Frontal cortex (tissue), 4 donors: ENCODE results near the gene UPF2. TPM values are rescaled to one million over a fixed set of nuclear protein-coding genes. Genes with fewer than 3 reads are reported as not detected.
"Not testable (repeated sequence)": the region's sequence is repeated elsewhere in the genome, so short reads cannot be mapped to it uniquely, and the experiment has no call there.

Experiments used
- DNase-seq, 2 donors: peaks; one replicate each; pipeline ENCODE4 v3.0.0; 2012; ENCODE audit warnings: low spot score in 2 of 2
- FAIRE-seq: peaks from 2 replicates; lab custom pipeline; 2012; peaks lifted over from hg19 to GRCh38; lab: Jason Lieb, UNC
- total RNA-seq: library from RNA; depleted of rRNA; stranded (reverse); fragments of >200 nt; gene quantifications from one replicate; pipeline ENCODE4 v1.2.3, GENCODE V29; 2014
- donor health status: control.
- donor health status: control.
- donor health status: control.

The UPF2 gene, protein sequence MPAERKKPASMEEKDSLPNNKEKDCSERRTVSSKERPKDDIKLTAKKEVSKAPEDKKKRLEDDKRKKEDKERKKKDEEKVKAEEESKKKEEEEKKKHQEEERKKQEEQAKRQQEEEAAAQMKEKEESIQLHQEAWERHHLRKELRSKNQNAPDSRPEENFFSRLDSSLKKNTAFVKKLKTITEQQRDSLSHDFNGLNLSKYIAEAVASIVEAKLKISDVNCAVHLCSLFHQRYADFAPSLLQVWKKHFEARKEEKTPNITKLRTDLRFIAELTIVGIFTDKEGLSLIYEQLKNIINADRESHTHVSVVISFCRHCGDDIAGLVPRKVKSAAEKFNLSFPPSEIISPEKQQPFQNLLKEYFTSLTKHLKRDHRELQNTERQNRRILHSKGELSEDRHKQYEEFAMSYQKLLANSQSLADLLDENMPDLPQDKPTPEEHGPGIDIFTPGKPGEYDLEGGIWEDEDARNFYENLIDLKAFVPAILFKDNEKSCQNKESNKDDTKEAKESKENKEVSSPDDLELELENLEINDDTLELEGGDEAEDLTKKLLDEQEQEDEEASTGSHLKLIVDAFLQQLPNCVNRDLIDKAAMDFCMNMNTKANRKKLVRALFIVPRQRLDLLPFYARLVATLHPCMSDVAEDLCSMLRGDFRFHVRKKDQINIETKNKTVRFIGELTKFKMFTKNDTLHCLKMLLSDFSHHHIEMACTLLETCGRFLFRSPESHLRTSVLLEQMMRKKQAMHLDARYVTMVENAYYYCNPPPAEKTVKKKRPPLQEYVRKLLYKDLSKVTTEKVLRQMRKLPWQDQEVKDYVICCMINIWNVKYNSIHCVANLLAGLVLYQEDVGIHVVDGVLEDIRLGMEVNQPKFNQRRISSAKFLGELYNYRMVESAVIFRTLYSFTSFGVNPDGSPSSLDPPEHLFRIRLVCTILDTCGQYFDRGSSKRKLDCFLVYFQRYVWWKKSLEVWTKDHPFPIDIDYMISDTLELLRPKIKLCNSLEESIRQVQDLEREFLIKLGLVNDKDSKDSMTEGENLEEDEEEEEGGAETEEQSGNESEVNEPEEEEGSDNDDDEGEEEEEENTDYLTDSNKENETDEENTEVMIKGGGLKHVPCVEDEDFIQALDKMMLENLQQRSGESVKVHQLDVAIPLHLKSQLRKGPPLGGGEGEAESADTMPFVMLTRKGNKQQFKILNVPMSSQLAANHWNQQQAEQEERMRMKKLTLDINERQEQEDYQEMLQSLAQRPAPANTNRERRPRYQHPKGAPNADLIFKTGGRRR
- 24.1 TPM for total RNA-seq

DNA sequence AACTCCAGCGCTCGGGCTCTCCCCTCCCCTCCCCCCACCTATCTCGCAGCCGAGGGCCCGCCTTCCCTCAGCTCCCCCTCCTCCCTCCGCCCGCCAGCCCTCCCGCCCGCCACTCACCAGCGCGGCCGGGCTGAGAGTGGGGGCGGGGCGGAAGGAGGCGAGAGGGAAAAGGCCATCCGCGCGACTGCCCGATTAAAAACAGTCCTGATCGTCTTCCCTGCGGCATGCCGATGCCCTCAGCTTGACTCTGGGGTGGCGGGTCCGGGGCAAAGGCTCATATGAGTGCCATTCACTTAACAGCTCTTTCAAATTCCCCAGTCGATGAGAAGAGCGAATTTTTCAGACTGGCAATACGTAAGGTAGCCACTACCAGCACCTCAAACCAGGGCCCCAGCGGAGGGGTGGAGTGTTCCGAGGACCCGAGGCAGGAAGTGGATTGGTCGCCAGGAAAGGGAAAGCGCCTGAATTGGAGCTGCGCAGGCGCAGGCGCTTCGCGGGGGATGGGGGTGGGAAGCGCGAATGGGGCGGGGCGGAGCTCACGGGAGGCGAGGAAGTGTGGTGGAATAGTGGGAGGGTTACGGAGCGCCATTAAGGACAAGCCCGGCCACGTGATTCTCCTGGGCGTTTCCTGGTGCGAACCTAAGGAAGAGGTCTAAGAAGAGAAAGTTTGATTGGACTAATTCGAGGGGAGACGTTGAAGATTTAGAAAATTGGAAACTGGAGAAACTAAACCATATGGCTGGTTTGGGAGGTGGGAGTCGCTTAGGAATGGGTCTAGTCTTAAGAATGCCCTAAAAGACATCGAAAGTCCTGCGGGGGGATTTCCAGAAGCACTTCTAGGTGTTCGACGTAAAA is at the start of gene UPF2:
Gene UPF2 (minus strand): TSS at position 13 of the 855 bp plus-strand sequence. CDS start 7,386 bp downstream, outside the sequence.
- FAIRE-seq (no peak), DNase-seq (peak; percentile 92)

GRCh38 chr10:12091421-12091820 is 48.8 kb upstream of the UPF2 start:
- FAIRE-seq (no peak), DNase-seq (no peak)

GRCh38 chr10:12088919-12089318 is 46.3 kb upstream of the UPF2 start:
- FAIRE-seq (no peak), DNase-seq (no peak)

DNA sequence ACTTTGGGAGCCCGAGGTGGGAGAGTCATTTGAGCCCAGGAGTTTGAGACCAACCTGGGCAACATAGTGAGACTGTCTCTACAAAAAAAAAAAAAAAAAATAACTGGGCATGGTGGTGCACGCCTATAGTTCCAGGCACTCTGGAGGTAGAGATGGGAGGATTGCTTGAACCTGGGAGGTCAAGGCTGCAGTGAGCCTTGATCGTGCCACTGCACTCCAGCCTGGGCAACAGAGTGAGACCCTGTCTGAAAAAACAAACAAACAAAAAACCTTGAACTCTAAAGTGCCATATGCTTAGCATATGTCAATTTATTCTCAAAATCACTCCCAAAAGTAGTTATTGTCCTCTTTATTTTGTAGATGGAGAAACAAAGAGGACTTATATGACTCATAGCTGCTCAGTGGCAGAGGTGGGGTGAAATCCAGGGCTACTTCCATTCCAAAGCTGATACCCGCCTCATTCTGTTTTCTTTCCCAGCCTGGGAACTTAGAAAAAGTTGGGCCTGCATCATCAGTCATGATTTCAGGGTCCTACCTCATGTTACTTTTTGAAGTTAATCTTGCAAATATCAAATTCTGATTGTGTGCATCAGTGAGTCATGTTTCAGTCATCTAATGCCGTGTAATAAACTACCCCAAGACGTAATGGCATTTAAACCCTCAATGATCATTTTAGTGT is 39.4 kb upstream of the UPF2 start:
- DNase-seq (no peak), FAIRE-seq (no peak)

GRCh38 chr10:12081470-12081869 is 38.9 kb upstream of the UPF2 start:
- DNase-seq (no peak), FAIRE-seq (no peak)

- DNase-seq: no peak
- FAIRE-seq: no peak
Measured at GRCh38 chr10:12077580-12078180, 35.1 kb upstream of the UPF2 start.

- no peak for FAIRE-seq
- DNase-seq: no peak
Measured at GRCh38 chr10:12073526-12073925, 30.9 kb upstream of the UPF2 start.

DNA sequence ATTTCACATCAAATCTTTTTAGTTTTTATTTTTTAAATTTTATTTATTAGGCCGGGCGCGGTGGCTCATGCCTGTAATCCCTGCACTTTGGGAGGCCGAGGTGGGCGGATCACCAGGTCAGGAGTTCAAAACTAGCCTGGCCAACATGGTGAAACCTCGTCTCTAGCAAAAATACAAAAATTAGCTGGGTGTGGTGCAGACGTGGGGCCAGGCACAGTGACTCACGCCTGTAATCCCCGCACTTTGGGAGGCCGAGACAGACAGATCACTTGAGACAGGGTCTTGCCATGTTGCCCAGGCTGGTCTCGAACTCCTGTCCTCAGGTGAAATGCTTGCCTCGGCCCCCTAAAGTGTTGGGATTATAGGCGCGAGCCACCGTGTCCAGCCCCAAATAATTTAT is 28.8 kb upstream of the UPF2 start:
- FAIRE-seq, DNase-seq: not testable (repeated sequence)

- DNase-seq: peak; percentile 98 to 100
- peak; percentile 34 for FAIRE-seq
Measured at GRCh38 chr10:12068449-12069269, 26.1 kb upstream of the UPF2 start, which contains the start of gene DHTKD1. Gene DHTKD1, plus strand, starts transcription at chr10:12068954. Its CDS starts 80 bp downstream, at chr10:12069034.

GRCh38 chr10:12067336-12067735 is 24.7 kb upstream of the UPF2 start:
- no peak for FAIRE-seq
- DNase-seq: no peak

DNA sequence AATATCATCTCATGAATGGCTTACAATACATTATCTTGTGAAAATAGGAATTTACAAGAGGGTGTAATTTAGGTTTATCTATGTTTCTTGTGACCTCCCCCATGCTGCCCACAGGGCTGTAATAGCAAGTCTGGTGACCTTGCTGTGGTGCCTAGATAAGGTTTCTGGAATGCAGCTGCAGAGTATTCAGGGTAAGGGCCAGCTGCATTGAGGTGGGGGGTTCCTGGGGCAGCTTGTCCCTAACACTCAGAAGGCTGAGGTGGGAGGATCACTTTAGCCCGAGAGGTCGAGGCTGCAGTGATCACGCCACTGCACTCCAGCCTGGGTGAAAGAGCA is 20.8 kb upstream of the UPF2 start:
- DNase-seq (no peak), FAIRE-seq (no peak)

GRCh38 chr10:12062754-12063482 is 20.3 kb upstream of the UPF2 start:
- DNase-seq (no peak), FAIRE-seq (no peak)

DNA sequence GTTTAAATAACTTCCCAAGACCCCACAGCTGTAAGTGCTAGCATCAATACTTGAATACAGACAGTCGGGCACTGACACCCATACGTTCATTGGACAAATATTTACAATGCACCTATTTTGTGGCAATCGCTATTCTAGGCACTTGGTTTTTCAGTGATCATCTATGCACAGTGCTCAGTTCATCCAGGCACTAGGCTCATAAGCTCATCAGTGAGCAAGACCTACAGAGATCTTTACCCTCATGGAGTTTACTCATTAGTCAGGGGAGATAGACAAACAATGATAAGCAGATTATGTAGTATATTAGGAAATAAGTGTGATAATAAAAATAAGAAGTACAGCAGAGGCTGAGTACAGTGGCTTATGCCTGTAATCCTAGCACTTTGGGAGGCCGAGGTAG is 18.5 kb upstream of the UPF2 start:
- no peak for DNase-seq
- no peak for FAIRE-seq

- DNase-seq: no peak
- no peak for FAIRE-seq
Measured at GRCh38 chr10:12056748-12057147, 14.1 kb upstream of the UPF2 start.

GRCh38 chr10:12055732-12056131 is 13.1 kb upstream of the UPF2 start:
- FAIRE-seq (no peak), DNase-seq (no peak)

DNA sequence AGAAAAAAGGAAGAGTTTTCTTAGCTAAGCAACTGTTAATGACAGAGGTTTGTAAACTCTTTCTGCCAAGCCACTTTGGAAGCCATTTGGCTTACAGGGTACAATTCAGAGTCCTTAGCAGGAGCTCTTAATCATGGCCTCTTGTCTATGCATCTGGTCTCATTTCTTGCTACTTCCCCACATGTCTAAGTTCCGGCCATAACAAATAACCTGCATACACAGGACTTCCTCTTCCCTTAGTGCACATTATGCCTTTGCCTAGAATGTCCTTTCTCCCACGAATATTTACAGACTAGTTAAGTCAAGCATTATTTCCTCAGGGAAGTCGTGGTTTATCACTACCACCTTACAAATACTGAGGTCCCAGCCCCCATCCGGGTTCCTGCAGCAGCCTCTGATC is 8.6 kb upstream of the UPF2 start:
- no peak for FAIRE-seq
- DNase-seq: no peak

DNA sequence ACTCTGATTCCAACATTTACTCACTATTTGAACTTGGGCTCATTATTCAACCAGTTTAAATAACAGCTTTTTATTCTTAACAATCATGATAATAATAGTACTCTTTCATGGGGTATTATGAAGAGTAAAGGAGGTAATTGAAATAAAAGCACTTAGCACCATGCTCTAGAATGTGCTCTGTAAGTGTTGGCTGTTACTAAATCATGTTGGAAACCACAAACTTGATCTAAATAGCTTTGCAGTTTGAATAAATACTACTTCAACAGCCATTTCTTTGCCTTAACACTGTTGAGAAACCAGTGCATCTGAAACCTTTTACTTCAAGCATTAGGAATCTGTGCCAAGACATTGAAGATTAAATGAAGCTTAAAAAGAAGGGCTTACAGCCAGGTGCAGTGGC is 7.9 kb upstream of the UPF2 start:
- FAIRE-seq (no peak), DNase-seq (no peak)
